HL-60/S4 treated with retinoic acid at 250 ng/mL for 4 days and 3 days (cell line): ENCODE data around the gene GEN1.

Source experiments
- in situ Hi-C: fragments of 300-500 bp; cut with MboI; formaldehyde crosslinking; loops from 2 replicates; pipeline ENCODE4 v1.7.0; 2022; ENCODE audit warnings: low sequenced_read_pairs

GEN1 gene

GRCh38 chr2:17752892-17753802, 791 bp upstream of the GEN1 start:
- in situ Hi-C loops, result no loop called here

- in situ Hi-C loops, result no loop called here
Observed at GRCh38 chr2:17754773-17755425, 961 bp downstream of the GEN1 start.

GRCh38 chr2:17756668-17757067, 2.7 kb downstream of the GEN1 start:
- in situ Hi-C loops, result no loop called here

- in situ Hi-C loops, result no loop called here
Observed at GRCh38 chr2:17757321-17757720, 3.4 kb downstream of the GEN1 start.

- in situ Hi-C loops, result no loop called here
Observed at GRCh38 chr2:17758118-17758517, 4.2 kb downstream of the GEN1 start.

- in situ Hi-C loops, result no loop called here
Observed at GRCh38 chr2:17759805-17760204, 5.9 kb downstream of the GEN1 start.

- in situ Hi-C loops, result no loop called here
Observed at GRCh38 chr2:17762451-17762850, 8.5 kb downstream of the GEN1 start.

GRCh38 chr2:17763641-17764333, 9.8 kb downstream of the GEN1 start:
- in situ Hi-C loops, result no loop called here

GRCh38 chr2:17765398-17765797, 11.5 kb downstream of the GEN1 start:
- in situ Hi-C loops, result no loop called here

- in situ Hi-C loops, result no loop called here
Observed at GRCh38 chr2:17768894-17769293, 15.0 kb downstream of the GEN1 start.

GRCh38 chr2:17771956-17772355, 18.0 kb downstream of the GEN1 start:
- in situ Hi-C loops, result no loop called here

- in situ Hi-C loops, result no loop called here
Observed at GRCh38 chr2:17772532-17772931, 18.6 kb downstream of the GEN1 start.

GRCh38 chr2:17780546-17780945, 26.6 kb downstream of the GEN1 start:
- in situ Hi-C loops, result no loop called here

- in situ Hi-C loops, result no loop called here
Observed at GRCh38 chr2:17781482-17781881, 27.5 kb downstream of the GEN1 start.

GRCh38 chr2:17786727-17787126, 32.8 kb downstream of the GEN1 start:
- in situ Hi-C loops, result no loop called here

- in situ Hi-C loops, result no loop called here
Observed at GRCh38 chr2:17788773-17789172, 34.8 kb downstream of the GEN1 start.

GRCh38 chr2:17790536-17790935, 36.6 kb downstream of the GEN1 start:
- in situ Hi-C loops, result no loop called here

GRCh38 chr2:17791121-17791816, 37.3 kb downstream of the GEN1 start:
- in situ Hi-C loops, result no loop called here

- in situ Hi-C loops, result no loop called here
Observed at GRCh38 chr2:17791817-17792130, 37.8 kb downstream of the GEN1 start.

GRCh38 chr2:17792515-17792914, 38.6 kb downstream of the GEN1 start:
- in situ Hi-C loops, result no loop called here

- in situ Hi-C loops, result no loop called here
Observed at GRCh38 chr2:17793296-17793695, 39.4 kb downstream of the GEN1 start.
